RWPE2 (cell line): Measurements from ENCODE around the gene HJV.
"Not testable (repeated sequence)": the region's sequence is repeated elsewhere in the genome, so short reads cannot be mapped to it uniquely, and the experiment has no call there.

Experiments used
- ATAC-seq: fragments of 200-7000 bp; cut with Tn5 transposase; 3 replicates; pipeline ENCODE4 v1.9.1; 2021; ENCODE audit warnings: low read depth
- DNase-seq: peaks from one replicate; pipeline ENCODE4 v3.0.0-alpha.2; 2020; ENCODE audit warnings: low spot score
- H3K27ac ChIP-seq: fragments of 450-650 bp; 2 replicates; pipeline ENCODE4 v1.5.1; 2017; ENCODE audit warnings: mild to moderate bottlenecking; ENCODE audit not compliant: poor library complexity, severe bottlenecking
- H3K27me3 ChIP-seq: fragments of 250-450 bp; sonication (Bioruptor Pico); 2 replicates; pipeline ENCODE4 v1.5.1; 2021; ENCODE audit warnings: mild to moderate bottlenecking, moderate library complexity; ENCODE audit not compliant: insufficient read depth, poor library complexity, severe bottlenecking
- H3K36me3 ChIP-seq: fragments of 250-450 bp; sonication (Bioruptor Pico); 2 replicates; pipeline ENCODE4 v1.5.1; 2020; ENCODE audit warnings: low read depth, mild to moderate bottlenecking, moderate library complexity
- H3K4me1 ChIP-seq: fragments of 250-450 bp; sonication (Bioruptor Pico); 2 replicates; pipeline ENCODE4 v1.5.1; 2021; ENCODE audit warnings: mild to moderate bottlenecking, moderate library complexity; ENCODE audit not compliant: insufficient read depth, poor library complexity, severe bottlenecking
- H3K4me3 ChIP-seq: fragments of 250-450 bp; sonication (Bioruptor Pico); 2 replicates; pipeline ENCODE4 v1.5.1; 2021; ENCODE audit warnings: mild to moderate bottlenecking, moderate library complexity; ENCODE audit not compliant: severe bottlenecking
- H3K9me3 ChIP-seq: fragments of 250-450 bp; sonication (Bioruptor Pico); 2 replicates; pipeline ENCODE4 v1.5.1; 2021; ENCODE audit warnings: mild to moderate bottlenecking, moderate library complexity; ENCODE audit not compliant: severe bottlenecking
- CTCF ChIP-seq: fragments of 450-650 bp; IDR thresholded peaks from one replicate; pipeline ENCODE4 v1.5.1; 2017; ENCODE audit warnings: mild to moderate bottlenecking, moderate library complexity; ENCODE audit not compliant: poor library complexity, severe bottlenecking

The HJV gene

GRCh38 chr1:146049436-146049835, 27.9 kb upstream of the HJV start:
- Histone ChIP-seq H3K4me1 (no peaks in the 10 kb centered on the region), H3K4me3 (no peak overlapping the region), H3K27me3 (no peaks in the 10 kb centered on the region), H3K9me3 (no peaks in the 10 kb centered on the region), H3K36me3 (no peaks in the 10 kb centered on the region), H3K27ac (no peak overlapping the region)
- ATAC-seq (no peak), DNase-seq (no peak)
- no peak for TF ChIP-seq CTCF

GRCh38 chr1:146048514-146049115, 27.1 kb upstream of the HJV start:
- ATAC-seq, result not testable (repeated sequence)

GRCh38 chr1:146046664-146047063, 25.1 kb upstream of the HJV start:
- Histone ChIP-seq H3K9me3 (no peaks in the 10 kb centered on the region), H3K4me1 (no peaks in the 10 kb centered on the region), H3K27me3 (no peaks in the 10 kb centered on the region), H3K27ac (no peak overlapping the region), H3K36me3 (no peaks in the 10 kb centered on the region), H3K4me3 (no peak overlapping the region)
- no peak for TF ChIP-seq CTCF
- DNase-seq (no peak), ATAC-seq (no peak)

More at GRCh38 chr1:146048514-146049115, 27.1 kb upstream of the HJV start:
- DNase-seq, H3K9me3 ChIP-seq, H3K27me3 ChIP-seq, H3K4me3 ChIP-seq, H3K36me3 ChIP-seq, H3K27ac ChIP-seq, H3K4me1 ChIP-seq: not testable (repeated sequence)

GRCh38 chr1:146039844-146040194, 18.3 kb upstream of the HJV start:
- H3K4me3 ChIP-seq, result peak overlapping the region; percentile 86
- no peak overlapping the region for H3K27ac ChIP-seq
- ATAC-seq (no peak), DNase-seq (no peak)
- H3K27me3 ChIP-seq, result no peaks in the 10 kb centered on the region
- no peaks in the 10 kb centered on the region for H3K36me3 ChIP-seq
- no peaks in the 10 kb centered on the region for H3K9me3 ChIP-seq
- no peaks in the 10 kb centered on the region for H3K4me1 ChIP-seq
- TF ChIP-seq CTCF, result no peak

- DNase-seq, result no peak
These were observed 15.6 kb upstream of the HJV start for GRCh38 chr1:146036965-146037646.

More at GRCh38 chr1:146036965-146037646, 15.6 kb upstream of the HJV start:
- peak; percentile 52 for ATAC-seq
- Histone ChIP-seq H3K9me3 (no peaks in the 10 kb centered on the region), H3K27me3 (no peaks in the 10 kb centered on the region), H3K4me3 (peak overlapping the region; percentile 86), H3K36me3 (no peaks in the 10 kb centered on the region), H3K27ac (peak overlapping the region; percentile 81), H3K4me1 (no peaks in the 10 kb centered on the region)
- TF ChIP-seq CTCF, result no peak
